GM18508 (cell line): ENCODE measurements around the gene CDC37.

Experiments used
- ATAC-seq: cut with Tn5 transposase; IDR thresholded peaks from one replicate; pipeline ENCODE4 v1.9.1; 2021; ENCODE audit warnings: moderate number of reproducible peaks; ENCODE audit not compliant: insufficient read depth, unreplicated experiment

The CDC37 gene

DNA sequence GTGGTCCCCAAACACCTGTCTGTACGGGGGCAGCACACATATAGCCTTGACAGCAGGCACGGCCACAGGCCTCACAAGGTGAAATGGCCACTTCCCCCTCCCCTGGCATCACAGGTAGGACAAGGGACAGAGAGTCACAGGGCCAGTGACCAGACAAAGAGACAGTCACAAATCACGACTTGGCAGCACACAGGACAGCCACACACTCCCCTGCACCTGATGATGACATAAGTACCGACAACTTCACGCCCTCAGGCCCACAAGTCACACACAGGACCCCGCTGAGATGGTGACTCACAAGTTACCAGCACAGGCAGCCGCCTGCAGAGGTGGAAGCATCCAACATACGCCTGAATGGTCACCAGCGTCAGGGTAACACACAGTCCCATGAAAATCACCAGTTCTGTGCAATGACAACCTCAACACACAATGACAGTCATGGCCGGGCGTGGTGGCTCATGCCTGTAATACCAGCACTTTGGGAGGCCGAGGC is 39.5 kb downstream of the CDC37 start:
- ATAC-seq: no peak

DNA sequence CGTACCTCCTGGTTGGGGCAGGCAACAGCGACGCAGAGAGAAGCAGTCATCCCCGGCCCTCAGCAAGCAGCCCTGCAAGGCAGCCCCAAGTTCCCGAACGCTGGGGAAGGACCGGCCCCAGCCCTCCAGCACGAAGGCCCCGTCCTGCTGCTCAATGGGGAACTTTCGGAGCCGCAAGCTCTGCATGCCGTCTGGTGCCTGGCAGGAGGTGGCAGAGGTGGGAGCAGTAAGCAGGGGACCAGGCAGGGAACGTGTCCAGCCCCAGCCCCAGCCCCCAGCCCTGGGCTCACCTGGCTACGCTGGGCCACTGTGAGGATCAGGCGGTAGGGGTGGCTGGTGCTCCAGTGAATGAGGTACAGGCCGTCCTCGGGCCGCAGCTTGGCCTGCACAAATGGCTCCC is 41.1 kb downstream of the CDC37 start:
- no peak for ATAC-seq

DNA sequence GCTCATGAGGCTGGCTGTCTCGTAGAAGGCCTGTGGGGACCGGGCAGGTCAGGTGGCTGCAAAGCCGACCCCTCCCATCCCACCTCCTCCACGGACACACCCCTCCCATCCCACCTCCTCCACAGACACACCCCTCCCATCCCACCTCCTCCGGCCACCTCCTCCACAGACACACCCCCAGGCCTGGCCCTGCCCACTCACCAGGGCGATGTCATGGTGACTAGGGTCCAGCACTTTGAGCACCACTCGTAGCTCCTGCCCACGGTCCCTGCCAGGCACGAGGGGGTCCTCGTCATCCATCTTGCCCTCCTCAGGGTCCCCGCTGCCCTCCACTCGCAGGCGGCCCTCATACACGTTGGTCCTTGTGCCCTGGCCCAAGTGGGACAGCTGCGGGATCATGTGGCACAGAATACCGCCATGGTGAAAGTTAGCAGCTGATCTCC is 41.8 kb downstream of the CDC37 start:
- no peak for ATAC-seq

DNA sequence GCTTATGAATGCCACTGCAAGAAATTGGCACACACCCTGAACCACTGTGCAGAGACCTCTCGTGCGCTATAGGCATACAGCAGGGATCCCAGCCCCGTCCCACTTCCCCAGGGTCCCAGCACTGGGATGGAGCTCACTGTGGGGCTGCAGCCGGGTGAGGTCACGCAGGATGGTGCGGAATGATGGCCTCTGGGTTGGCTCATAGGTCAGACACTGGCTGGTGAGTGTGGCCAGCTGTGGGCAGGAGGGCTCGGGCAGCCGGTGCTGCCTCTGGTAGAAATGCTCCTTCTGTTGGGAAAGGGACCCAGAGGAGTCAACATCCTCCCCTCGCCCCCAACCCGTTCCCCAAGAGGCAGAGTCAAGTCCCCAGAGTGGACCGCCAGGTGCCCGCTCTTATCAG is 46.9 kb downstream of the CDC37 start:
- ATAC-seq: no peak

DNA sequence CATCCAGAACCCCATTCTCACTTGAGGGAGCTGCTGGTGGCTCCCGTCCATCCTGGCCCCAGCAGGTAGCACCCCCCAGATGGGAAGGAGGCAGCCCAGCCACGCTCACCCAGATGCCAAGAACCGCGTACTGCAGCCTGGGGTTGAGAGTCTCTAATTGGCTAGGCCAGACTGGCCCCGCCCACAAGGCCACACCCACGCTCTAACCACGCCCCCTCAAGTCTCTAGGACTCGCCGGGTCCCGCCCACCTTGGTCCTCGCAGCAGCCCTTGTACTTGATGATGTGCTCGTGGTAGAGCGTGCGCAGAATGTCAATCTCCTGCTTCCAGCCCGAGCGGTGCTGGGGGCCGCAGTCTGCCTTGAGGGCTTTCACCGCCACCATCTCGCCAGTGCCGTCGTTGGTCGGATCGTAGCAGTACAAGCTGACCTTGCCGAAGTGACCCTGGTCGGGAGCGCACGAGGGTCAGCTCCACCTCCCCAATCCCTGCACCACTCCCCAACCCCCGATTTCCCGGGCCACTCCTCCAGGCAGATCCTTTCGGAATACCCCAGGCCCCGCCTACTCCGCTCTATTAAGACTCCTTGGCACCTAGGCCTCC is 49.5 kb downstream of the CDC37 start:
- ATAC-seq: no peak

DNA sequence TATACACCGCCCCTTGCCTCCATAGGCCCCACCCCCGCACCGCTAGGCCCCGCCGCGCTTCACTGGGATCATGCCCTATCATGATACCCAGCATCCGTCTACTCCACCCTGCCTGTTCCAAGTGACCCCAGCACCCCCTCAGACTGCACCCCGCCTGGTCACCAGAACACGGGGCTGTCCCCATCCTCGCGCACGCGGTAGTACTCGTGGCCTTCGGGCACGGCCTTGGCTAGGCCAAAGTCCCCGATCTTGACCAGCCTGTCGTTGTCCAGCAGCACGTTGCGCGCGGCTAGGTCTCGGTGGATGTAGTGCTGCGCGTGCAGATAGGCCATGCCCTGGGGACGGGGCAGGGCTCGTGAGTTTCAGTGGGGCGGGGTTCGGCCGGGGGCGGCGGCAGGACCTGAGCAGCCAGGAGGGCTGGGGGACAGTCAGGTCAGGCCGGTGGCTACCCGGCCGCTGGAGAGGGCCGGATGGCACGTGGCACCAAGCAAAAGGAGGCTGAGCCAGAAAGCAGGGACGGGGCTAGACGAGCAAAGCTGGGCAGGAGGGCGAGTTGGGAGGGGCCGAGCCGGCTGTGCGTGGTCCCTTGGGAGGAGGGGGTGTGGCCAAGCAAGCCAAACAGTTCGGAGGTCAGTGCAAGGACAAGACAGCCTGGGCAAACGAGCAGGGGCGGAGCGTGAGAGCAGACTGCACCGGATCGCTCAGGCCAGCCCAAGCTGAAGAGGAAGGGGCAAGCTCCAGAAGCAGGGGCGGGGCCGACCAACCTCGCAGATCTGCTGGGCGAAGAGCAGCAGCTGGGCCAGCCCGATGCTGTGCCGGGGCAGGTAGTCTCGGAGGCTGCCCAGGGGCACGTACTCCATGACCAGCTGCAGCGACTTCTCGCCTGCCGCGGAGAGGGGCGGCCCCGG is 50.3 kb downstream of the CDC37 start:
- ATAC-seq: no peak

DNA sequence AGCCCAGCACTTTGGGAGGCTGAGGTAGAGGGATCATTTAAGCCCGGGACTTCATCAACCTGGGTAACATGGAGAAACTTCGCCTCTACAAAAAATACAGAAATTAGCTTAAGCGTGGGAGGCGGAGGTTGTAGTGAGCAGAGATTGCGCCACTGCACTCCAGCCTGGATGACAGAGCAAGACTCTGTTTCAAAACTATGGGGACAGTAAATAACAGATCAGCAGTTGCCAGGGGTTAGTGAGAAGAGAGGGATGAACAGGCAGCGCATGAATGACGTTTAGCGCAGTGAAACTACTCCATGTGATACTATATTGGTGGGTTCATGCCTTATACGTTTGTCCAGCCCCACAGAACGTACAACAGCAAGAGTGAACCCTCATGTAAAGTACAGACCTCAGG is 56.8 kb downstream of the CDC37 start:
- ATAC-seq: no peak

DNA sequence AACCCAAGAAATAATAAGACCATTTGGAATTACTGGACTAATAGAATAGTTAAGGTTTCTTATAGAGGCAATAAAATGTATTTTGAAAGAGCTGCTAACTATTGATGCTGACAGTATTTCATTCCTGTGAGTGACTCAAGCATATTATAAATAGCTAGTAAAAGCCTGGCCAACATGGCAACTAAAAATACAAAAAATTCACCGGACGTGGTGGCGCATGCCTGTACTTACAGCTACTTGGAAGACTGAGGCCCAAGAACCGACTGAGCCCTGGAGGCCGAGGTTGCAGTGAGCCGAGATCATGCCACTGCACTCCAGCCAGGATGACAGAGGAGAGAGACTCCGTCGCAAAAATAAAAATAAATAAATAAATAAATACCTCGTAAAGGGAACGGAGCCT is 58.6 kb downstream of the CDC37 start:
- ATAC-seq: no peak

DNA sequence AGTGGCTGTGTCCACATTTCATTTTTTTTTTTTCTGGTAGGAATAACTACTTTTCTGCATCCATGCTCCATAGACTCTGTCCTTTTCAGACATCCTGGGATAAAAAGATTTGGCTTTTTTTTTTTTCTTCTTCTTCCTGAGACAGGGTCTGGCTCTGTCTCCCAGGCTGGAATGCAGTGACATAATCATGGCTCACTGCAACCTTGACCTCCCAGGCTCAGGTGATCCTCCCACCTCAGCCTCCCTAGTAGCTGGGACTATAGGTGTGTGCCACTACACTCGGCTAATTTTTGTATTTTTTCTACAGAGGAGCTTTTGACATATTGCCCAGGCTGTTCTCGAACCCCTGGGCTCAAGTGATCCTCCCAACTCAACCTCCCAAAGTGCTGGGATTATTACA is 59.8 kb downstream of the CDC37 start:
- no peak for ATAC-seq
